Epithelial cell of esophagus (primary cell): ENCODE data around the gene AMBP.

Experiments
- DNase-seq: peaks from one replicate; pipeline ENCODE4 v3.0.0; 2010; ENCODE audit warnings: low read depth
- H3K4me3 ChIP-seq: 2 replicates; pipeline ENCODE4 v1.5.1; 2011; ENCODE audit warnings: mild to moderate bottlenecking, low read length, control low read depth
- TF ChIP-seq, protein P1 (sequence below): IDR thresholded peaks from 2 replicates; pipeline ENCODE4 v1.5.1; 2011; ENCODE audit warnings: low read depth, mild to moderate bottlenecking, low read length, control low read depth, inconsistent platforms; ENCODE audit not compliant: insufficient read depth; ENCODE audit errors: missing control alignments

Gene AMBP

DNA sequence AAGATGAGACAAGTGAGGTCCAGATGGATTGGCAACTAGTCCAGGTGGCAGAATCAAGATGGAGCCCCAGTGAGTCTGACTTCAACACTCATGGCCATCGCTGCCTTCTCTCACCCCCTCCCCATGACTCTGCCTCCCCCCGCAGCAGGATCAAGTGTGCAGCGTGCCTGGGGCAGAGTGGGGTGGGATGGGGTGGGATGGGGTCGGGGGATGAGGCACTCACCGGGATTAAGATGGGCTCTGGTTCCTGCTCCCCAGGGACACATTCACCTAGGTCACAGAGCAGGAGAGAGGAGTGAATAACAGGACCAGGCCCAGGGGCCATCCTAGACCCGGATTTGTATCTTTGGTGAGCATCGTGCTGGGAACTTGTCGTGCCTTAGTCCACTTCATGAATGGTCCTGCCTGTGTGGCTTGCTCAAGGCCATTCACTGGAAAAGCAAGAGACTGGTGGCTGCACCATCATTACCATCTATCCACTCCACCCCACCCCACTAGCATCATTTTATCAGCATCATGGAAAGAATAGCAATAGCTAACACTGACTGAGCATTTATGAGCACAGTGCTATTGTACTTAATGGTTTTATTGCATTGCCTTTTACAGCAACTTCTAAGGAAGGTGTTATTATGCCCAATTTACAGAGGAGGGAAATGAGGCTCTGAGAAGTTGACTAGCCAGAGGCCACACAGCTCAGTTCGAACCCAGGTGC lies 8.5 kb downstream of the AMBP start:
- no peak overlapping the region for H3K4me3 ChIP-seq
- DNase-seq, result no peak
- TF ChIP-seq, protein P1, sequence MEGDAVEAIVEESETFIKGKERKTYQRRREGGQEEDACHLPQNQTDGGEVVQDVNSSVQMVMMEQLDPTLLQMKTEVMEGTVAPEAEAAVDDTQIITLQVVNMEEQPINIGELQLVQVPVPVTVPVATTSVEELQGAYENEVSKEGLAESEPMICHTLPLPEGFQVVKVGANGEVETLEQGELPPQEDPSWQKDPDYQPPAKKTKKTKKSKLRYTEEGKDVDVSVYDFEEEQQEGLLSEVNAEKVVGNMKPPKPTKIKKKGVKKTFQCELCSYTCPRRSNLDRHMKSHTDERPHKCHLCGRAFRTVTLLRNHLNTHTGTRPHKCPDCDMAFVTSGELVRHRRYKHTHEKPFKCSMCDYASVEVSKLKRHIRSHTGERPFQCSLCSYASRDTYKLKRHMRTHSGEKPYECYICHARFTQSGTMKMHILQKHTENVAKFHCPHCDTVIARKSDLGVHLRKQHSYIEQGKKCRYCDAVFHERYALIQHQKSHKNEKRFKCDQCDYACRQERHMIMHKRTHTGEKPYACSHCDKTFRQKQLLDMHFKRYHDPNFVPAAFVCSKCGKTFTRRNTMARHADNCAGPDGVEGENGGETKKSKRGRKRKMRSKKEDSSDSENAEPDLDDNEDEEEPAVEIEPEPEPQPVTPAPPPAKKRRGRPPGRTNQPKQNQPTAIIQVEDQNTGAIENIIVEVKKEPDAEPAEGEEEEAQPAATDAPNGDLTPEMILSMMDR, result no peak

DNA sequence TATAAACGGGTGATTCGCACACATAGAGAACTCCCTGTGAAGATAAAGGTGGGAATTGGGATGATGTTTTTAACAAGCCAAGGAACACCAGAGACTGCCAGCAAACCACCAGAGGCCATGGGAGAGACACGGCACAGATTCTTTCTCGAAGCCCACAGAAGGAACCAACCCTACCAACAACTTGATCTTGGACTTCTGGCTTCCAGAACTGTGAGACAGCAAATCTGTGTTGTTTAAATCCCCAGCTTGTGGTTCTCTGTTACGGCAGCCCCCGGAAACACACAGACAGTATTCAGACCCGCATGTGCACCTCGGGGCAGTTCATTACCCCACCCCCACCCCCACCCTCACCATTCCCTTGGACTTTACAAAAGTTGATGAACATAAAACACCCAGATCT lies 12.8 kb downstream of the AMBP start:
- DNase-seq, result no peak
- TF ChIP-seq, protein P1, result no peak
- no peak overlapping the region for H3K4me3 ChIP-seq

DNA sequence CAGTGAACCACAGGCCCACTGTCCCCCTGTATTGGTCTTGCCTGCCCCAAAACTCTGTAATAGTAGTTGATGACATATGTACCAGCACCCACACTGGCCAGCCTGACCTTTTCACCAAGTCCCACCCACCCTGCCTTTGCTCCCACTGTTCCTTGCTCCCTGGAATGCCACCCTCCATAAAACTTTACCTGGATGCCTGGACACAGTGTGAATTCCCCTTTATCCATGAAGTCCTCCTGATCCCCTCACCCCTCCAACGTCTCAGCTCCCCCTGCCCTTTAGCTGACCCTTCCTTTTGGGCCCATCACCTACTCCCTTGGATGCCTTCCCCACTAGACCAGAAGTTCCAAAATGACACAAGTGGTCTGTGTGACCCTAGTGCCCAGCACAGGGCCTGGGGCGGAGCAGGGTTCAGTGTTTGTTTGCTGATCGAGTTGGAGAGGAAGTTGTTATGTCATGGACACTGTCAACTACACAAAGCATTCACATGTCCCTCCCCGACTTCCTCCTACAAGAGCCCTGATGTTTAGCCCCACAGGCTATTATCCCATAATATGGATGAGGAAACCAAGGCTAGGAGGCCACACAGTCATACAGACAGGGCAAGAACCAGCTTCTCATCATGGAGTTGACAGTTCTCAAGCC lies 16.1 kb downstream of the AMBP start:
- H3K4me3 ChIP-seq, result no peak overlapping the region

DNA sequence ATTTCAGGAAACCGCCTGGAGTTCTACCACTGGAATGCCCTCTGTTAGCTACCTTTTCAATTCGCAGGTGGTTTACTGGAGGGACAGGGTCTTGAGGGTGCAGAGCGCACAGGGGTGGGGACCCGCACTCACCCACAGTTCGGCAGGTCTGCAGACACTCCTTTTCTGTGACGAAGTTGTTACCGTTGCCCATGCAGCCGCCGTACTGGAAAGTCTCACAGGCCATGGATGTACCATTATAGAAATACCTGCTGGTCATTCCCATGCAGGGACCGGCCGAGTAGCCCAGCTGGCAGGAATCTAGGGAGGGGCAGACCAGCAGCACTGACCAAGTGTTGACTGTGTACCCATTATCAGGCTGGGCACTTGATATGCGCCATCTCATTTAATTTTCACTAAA lies 16.8 kb downstream of the AMBP start:
- DNase-seq, result no peak
- H3K4me3 ChIP-seq, result no peak overlapping the region
- TF ChIP-seq, protein P1, result no peak

More for the DNA sequence above, 16.1 kb downstream of the AMBP start:
- TF ChIP-seq, protein P1, result no peak
- no peak for DNase-seq

DNA sequence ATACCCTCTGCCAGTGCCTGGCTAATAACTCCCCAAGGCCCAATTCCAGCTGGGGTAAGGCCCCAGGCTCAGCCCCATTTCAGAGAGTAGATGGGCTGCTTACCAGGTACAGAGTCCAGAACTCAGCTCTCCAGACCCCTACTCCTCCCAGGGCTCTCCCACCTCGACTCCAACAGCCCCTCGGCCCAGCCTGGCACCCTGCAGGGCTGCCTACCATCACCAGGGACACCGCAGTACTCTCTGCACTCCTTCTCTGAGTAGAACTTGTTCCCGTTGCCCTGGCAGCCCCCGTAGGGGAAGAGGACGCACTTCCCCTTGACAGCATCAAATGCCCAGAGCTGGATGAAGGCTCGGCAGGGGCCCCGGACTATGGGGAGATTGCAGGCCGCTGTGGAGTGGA lies 17.4 kb downstream of the AMBP start:
- TF ChIP-seq, protein P1, result no peak
- DNase-seq, result no peak
- H3K4me3 ChIP-seq, result no peak overlapping the region

DNA sequence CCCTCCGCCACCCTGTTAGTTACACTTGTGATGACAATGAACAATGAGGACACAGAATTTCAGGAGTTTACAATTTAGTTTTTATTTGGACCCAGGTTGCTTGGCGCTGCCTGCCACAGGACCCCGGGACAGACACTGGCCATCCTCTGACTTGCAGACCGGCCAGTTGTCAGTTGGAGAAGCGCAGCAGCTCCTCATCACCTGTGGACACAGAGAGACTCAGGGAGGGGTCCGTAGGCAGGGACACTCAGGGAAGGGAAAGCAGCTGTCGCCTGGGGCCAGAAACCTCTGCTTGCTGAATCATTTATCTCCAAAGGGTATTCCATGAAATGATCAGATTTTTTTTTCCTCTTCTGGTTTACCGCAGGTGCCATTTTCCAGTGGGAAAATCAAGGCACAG lies 18.0 kb downstream of the AMBP start:
- H3K4me3 ChIP-seq, result no peak overlapping the region
- no peak for DNase-seq
- TF ChIP-seq, protein P1, result no peak
